IPS-NIHi11 (cell line): ENCODE measurements around the gene SPC24.
"Not testable (repeated sequence)": the region's sequence is repeated elsewhere in the genome, so short reads cannot be mapped to it uniquely, and the experiment has no call there.

Experiments
- DNase-seq: peaks from one replicate; pipeline ENCODE4 v3.0.0; 2012; ENCODE audit warnings: mixed read lengths, low spot score

SPC24 gene

GRCh38 chr19:11125994-11126685 is 29.4 kb downstream of the SPC24 start:
- peak; percentile 76 for DNase-seq

GRCh38 chr19:11124157-11124556 is 31.4 kb downstream of the SPC24 start:
- not testable (repeated sequence) for DNase-seq

- no peak for DNase-seq
These were observed 32.5 kb downstream of the SPC24 start for GRCh38 chr19:11123114-11123513.

- not testable (repeated sequence) for DNase-seq
These were observed 33.6 kb downstream of the SPC24 start for GRCh38 chr19:11121963-11122362.

GRCh38 chr19:11116507-11116906 is 39.1 kb downstream of the SPC24 start:
- no peak for DNase-seq

- no peak for DNase-seq
These were observed 39.6 kb downstream of the SPC24 start for GRCh38 chr19:11115895-11116446.

- DNase-seq: no peak
These were observed 40.5 kb downstream of the SPC24 start for GRCh38 chr19:11115042-11115441.

GRCh38 chr19:11113140-11113708 is 42.4 kb downstream of the SPC24 start:
- no peak for DNase-seq

GRCh38 chr19:11111771-11112144 is 43.8 kb downstream of the SPC24 start:
- DNase-seq: no peak

- DNase-seq: no peak
These were observed 44.3 kb downstream of the SPC24 start for GRCh38 chr19:11111117-11111770.

- no peak for DNase-seq
These were observed 46.8 kb downstream of the SPC24 start for GRCh38 chr19:11108746-11109145.

- no peak for DNase-seq
These were observed 49.1 kb downstream of the SPC24 start for GRCh38 chr19:11106477-11106876.

- DNase-seq: no peak
These were observed 50.5 kb downstream of the SPC24 start for GRCh38 chr19:11105014-11105636.

GRCh38 chr19:11103667-11104066 is 51.9 kb downstream of the SPC24 start:
- DNase-seq: not testable (repeated sequence)

- no peak for DNase-seq
These were observed 52.6 kb downstream of the SPC24 start for GRCh38 chr19:11102944-11103343.

- no peak for DNase-seq
These were observed 54.5 kb downstream of the SPC24 start for GRCh38 chr19:11101057-11101456.

- DNase-seq: no peak
These were observed 55.5 kb downstream of the SPC24 start for GRCh38 chr19:11100049-11100448.

- no peak for DNase-seq
These were observed 56.7 kb downstream of the SPC24 start for GRCh38 chr19:11098861-11099260.

- DNase-seq: no peak
These were observed 57.3 kb downstream of the SPC24 start for GRCh38 chr19:11098327-11098726.

- not testable (repeated sequence) for DNase-seq
These were observed 58.2 kb downstream of the SPC24 start for GRCh38 chr19:11097367-11097766.

GRCh38 chr19:11096210-11096841 is 59.3 kb downstream of the SPC24 start:
- DNase-seq: no peak
